Urinary bladder (tissue), 4 donors: ENCODE data around the gene ZNF625. TPM values are rescaled to one million over a fixed set of nuclear protein-coding genes. Genes with fewer than 3 reads are reported as not detected.

Experiments used
- DNase-seq: peaks from one replicate; pipeline ENCODE4 v3.0.0-alpha.2; 2015; ENCODE audit errors: extremely low spot score
- H3K27ac ChIP-seq: one replicate; pipeline ENCODE4 v1.5.1; 2013; ENCODE audit warnings: low read depth, mild to moderate bottlenecking, moderate library complexity
- H3K36me3 ChIP-seq: one replicate; pipeline ENCODE4 v1.6.1; 2013; ENCODE audit warnings: mild to moderate bottlenecking, moderate library complexity; ENCODE audit not compliant: insufficient read depth
- H3K4me1 ChIP-seq: one replicate; pipeline ENCODE4 v1.6.1; 2013; ENCODE audit warnings: mild to moderate bottlenecking, moderate library complexity; ENCODE audit not compliant: insufficient read depth
- H3K4me3 ChIP-seq: one replicate; pipeline ENCODE4 v1.5.1; 2013; ENCODE audit warnings: low read depth, low read length
- WGBS: extraction: QIAGEN DNeasy Blood & Tissue Kit; methylation state at CpG from one replicate; pipeline ENCODE4 v1.1.7; 2013; 5-methylcytosine and 5-hydroxymethylcytosine counted together
- polyA plus RNA-seq: library from polyadenylated mRNA; stranded (reverse); fragments of 200-250 nt; gene quantifications from one replicate; pipeline ENCODE4 v1.2.3, GENCODE V29; 2013
- total RNA-seq: library from RNA; depleted of rRNA; stranded (reverse); fragments of >200 nt; gene quantifications from one replicate; pipeline ENCODE4 v1.2.3, GENCODE V29; 2014
- donor health status: healthy with polysubstance abuse.
- donor health status: healthy.

ZNF625 gene
- 26.9 TPM for total RNA-seq
- polyA plus RNA-seq, result 1.6 TPM

GRCh38 chr19:12156223-12157058 lies at the start of gene ZNF625:
Gene ZNF625 (minus strand): TSS chr19:12156734. CDS start chr19:12156558, 176 bp downstream.
- WGBS, result under 1% methylated on average over 58 of the region's 58 CpGs
- DNase-seq, result peak; percentile 88
- no peaks in the 10 kb centered on the region for H3K36me3 ChIP-seq
- no peaks in the 10 kb centered on the region for H3K4me1 ChIP-seq
- peak within 1 kb of the TSS; percentile 79 for H3K4me3 ChIP-seq
- peak within 1 kb of the TSS; percentile 59 for H3K27ac ChIP-seq

- 99% methylated on average over 4 of the region's 4 CpGs for WGBS
- DNase-seq, result no peak
- Histone ChIP-seq H3K4me1 (no peaks in the 10 kb centered on the region), H3K36me3 (peaks cover 3% of the 10 kb centered on the region), H3K4me3 (no peak overlapping the region), H3K27ac (no peak overlapping the region)
These were observed 48.8 kb upstream of the ZNF625 start for GRCh38 chr19:12205296-12205695.

GRCh38 chr19:12202250-12202649 lies 45.7 kb upstream of the ZNF625 start:
- no peak for DNase-seq
- WGBS, result 44% methylated on average over 4 of the region's 4 CpGs
- peaks cover 3% of the 10 kb centered on the region for H3K36me3 ChIP-seq

GRCh38 chr19:12199757-12200419 lies 43.4 kb upstream of the ZNF625 start:
- no peak for DNase-seq
- no peaks in the 10 kb centered on the region for H3K36me3 ChIP-seq
- no peaks in the 10 kb centered on the region for H3K4me1 ChIP-seq
- no peak overlapping the region for H3K4me3 ChIP-seq
- WGBS, result 80% methylated on average over 3 of the region's 3 CpGs
- H3K27ac ChIP-seq, result no peak overlapping the region

More at GRCh38 chr19:12202250-12202649, 45.7 kb upstream of the ZNF625 start:
- Histone ChIP-seq H3K27ac (no peak overlapping the region), H3K4me1 (no peaks in the 10 kb centered on the region), H3K4me3 (no peak overlapping the region)

GRCh38 chr19:12198136-12198535 lies 41.6 kb upstream of the ZNF625 start:
- Histone ChIP-seq H3K4me3 (no peak overlapping the region), H3K36me3 (no peaks in the 10 kb centered on the region), H3K4me1 (no peaks in the 10 kb centered on the region), H3K27ac (no peak overlapping the region)
- no peak for DNase-seq

GRCh38 chr19:12194827-12195731 lies 38.5 kb upstream of the ZNF625 start:
- peaks cover 2% of the 10 kb centered on the region for H3K36me3 ChIP-seq
- H3K4me1 ChIP-seq, result no peaks in the 10 kb centered on the region
- DNase-seq, result peak; percentile 67
- peak overlapping the region; percentile 45 for H3K4me3 ChIP-seq
- H3K27ac ChIP-seq, result no peak overlapping the region
- under 1% methylated on average over 62 of the region's 62 CpGs for WGBS

GRCh38 chr19:12187625-12188024 lies 31.1 kb upstream of the ZNF625 start:
- over 99% methylated on average over 6 of the region's 6 CpGs for WGBS
- H3K36me3 ChIP-seq, result peaks cover 13% of the 10 kb centered on the region
- no peaks in the 10 kb centered on the region for H3K4me1 ChIP-seq
- no peak overlapping the region for H3K4me3 ChIP-seq
- no peak for DNase-seq
- no peak overlapping the region for H3K27ac ChIP-seq

GRCh38 chr19:12180377-12180776 lies 23.8 kb upstream of the ZNF625 start:
- DNase-seq, result no peak
- H3K4me3 ChIP-seq, result no peak overlapping the region
- no peak overlapping the region for H3K27ac ChIP-seq
- H3K36me3 ChIP-seq, result peaks cover 2% of the 10 kb centered on the region
- no peaks in the 10 kb centered on the region for H3K4me1 ChIP-seq
- WGBS, result 92% methylated on average over 3 of the region's 3 CpGs

- H3K4me1 ChIP-seq, result no peaks in the 10 kb centered on the region
- H3K36me3 ChIP-seq, result peaks cover 7% of the 10 kb centered on the region
- peak overlapping the region; percentile 34 for H3K27ac ChIP-seq
- 79% methylated on average over 1 of the region's 1 CpG for WGBS
- no peak overlapping the region for H3K4me3 ChIP-seq
- DNase-seq, result no peak
These were observed 10.1 kb upstream of the ZNF625 start for GRCh38 chr19:12166626-12167025.

GRCh38 chr19:12163826-12164225 lies 7.3 kb upstream of the ZNF625 start:
- no peaks in the 10 kb centered on the region for H3K36me3 ChIP-seq
- WGBS, result 8% methylated on average over 2 of the region's 2 CpGs
- peak overlapping the region; percentile 91 for H3K4me3 ChIP-seq
- no peak for DNase-seq
- no peak overlapping the region for H3K27ac ChIP-seq
- no peaks in the 10 kb centered on the region for H3K4me1 ChIP-seq

GRCh38 chr19:12162882-12163806 lies 6.6 kb upstream of the ZNF625 start, which contains the start of gene ZNF136:
Gene ZNF136 (plus strand): TSS chr19:12163096. CDS start chr19:12163204, 108 bp downstream.
- no peaks in the 10 kb centered on the region for H3K36me3 ChIP-seq
- DNase-seq, result peak; percentile 89
- H3K27ac ChIP-seq, result peak within 1 kb of the TSS; percentile 87
- H3K4me1 ChIP-seq, result no peaks in the 10 kb centered on the region
- H3K4me3 ChIP-seq, result peak within 1 kb of the TSS; percentile 91
- WGBS, result under 1% methylated on average over 57 of the region's 57 CpGs

GRCh38 chr19:12162513-12162881 lies 6.0 kb upstream of the ZNF625 start:
- Histone ChIP-seq H3K27ac (no peak overlapping the region), H3K4me3 (peak overlapping the region; percentile 91), H3K36me3 (no peaks in the 10 kb centered on the region), H3K4me1 (no peaks in the 10 kb centered on the region)
- no peak for DNase-seq
- WGBS, result 15% methylated on average over 8 of the region's 8 CpGs
